Esophagus mucosa (tissue), 1 donor: Measurements from ENCODE around the gene PER2. TPM values are rescaled to one million over a fixed set of nuclear protein-coding genes. Genes with fewer than 3 reads are reported as not detected.

Experiments
- ATAC-seq: fragments of 200-7000 bp; cut with Tn5 transposase; one replicate; pipeline ENCODE4 v1.9.1; 2020
- total RNA-seq: library from RNA; stranded (reverse); gene quantifications from one replicate; pipeline ENCODE4 v1.2.4, GENCODE V29; 2023
- donor health status: DM: yes; HTN: yes; CAD: no.

Gene PER2
- total RNA-seq, 1 donor from 2014 or later: 18.7 TPM

DNA sequence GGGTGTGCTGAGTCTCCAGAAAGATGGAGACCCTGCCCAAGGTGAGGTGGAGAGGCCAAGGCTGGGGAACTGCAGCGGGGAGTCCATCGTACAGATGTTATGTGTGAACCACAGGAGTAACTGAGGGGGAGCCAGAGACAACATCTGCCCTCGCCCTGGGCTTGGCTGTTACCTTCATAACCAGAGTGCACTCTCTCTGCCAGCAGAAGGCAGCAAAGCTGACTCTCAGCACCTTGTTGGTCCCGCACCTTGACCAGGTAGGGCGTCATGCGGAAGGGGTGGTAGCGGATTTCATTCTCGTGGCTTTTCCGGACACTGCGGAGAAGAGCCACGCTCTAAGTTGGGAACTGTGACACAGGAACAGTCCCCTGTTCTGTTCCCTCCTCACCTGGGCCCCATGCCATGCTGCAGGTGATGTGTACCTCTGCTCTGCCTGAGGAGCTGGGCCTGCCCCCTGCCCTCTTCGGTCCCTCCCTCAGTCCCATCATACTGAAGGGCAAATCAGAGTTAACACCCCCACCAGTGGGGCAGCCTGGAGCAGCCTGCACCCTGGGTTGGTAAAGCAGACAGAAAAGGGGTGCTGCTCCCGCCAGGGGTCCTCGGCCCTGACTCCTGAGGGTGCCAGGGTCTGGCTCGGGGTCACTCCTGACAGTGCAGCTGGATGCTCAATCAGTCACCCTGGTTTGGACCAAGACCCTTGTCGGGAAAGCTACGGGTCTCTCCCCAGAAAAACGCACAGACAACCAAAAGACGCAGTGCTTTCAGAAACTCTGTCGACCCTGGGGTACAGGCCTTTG, 20.3 kb downstream of the PER2 start:
- no peak for ATAC-seq

DNA sequence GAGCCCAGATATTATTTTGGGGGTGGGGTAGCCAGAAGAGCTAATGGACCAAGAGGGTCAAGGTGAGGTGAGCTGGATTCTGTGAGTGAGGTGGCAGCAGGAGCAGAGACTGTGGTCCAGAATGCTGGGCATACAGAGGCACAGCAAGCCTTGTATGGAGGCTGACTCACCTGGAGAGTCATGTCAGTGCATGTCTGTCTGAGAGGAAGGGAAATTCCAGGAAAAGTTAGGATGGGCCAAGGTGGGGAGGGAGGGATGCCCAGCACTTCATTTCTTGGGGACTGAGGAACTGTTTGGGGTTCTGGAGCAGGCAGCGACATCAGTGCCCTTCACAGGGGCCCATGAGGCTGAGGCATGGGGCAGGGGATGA, 21.1 kb downstream of the PER2 start:
- ATAC-seq: peak; percentile 78

DNA sequence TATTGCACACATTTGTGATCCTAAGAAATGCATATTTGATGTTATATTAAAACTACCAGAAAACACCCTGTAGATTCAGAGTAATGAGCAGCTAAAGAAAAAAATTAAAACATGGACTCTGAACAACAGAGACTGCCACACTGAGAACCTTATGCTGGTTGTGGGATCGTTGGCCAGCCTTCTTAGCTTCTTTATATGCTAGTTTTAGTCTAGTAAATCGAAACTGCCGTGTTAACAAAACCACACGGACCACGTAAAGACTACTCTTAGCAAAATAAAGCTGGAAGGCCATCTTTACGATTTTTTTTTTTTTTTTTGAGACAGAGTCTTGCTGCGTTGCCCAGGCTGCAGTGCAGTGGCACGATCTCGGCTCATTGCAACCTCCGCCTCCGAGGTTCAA, 22.8 kb downstream of the PER2 start:
- ATAC-seq: no peak

- peak; percentile 2 for ATAC-seq
Measured at GRCh38 chr2:238264072-238264460, 24.3 kb downstream of the PER2 start.

DNA sequence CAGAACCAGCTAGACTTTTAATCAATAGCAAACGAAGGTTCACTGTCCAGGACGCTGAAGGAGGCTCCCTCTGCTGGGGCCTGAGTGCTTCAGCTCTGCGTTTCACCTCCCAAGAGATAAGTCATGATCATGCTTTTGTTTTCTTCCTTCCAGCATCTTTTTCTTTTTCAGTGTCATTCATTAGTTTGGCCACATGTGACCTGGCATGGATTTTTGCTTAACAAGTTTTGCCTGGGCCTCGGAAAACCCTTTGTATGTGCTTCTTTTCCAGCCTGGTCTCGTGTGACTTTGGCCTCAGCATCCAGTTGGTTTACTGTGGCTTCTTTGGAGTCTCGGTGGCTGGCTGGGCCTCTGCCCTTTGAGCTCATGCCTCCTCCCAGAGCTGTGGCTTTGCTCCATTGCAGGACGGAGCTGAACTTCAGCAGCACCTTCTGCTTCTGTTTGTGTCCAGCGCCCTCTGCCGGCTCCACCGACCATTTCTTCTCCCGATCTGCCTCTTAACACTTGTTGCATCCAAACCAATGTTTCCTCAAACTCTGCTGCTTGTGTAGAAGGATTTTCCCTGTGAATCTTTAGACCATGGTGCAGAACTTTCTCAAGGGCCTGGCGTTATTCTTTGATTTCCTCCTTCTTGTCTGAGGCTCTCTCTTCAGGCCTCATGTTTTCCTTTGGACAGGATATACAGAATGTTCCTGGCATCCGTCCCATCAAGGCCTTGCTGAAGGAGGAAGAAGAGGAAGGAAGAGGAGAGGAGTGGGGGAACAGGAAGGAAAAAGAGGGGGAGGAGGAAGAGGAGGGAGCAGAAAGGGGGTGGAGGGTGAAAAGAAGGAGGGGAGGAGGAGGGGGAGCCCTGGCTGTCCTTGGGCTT, 25.0 kb downstream of the PER2 start:
- peak; percentile 48 for ATAC-seq

DNA sequence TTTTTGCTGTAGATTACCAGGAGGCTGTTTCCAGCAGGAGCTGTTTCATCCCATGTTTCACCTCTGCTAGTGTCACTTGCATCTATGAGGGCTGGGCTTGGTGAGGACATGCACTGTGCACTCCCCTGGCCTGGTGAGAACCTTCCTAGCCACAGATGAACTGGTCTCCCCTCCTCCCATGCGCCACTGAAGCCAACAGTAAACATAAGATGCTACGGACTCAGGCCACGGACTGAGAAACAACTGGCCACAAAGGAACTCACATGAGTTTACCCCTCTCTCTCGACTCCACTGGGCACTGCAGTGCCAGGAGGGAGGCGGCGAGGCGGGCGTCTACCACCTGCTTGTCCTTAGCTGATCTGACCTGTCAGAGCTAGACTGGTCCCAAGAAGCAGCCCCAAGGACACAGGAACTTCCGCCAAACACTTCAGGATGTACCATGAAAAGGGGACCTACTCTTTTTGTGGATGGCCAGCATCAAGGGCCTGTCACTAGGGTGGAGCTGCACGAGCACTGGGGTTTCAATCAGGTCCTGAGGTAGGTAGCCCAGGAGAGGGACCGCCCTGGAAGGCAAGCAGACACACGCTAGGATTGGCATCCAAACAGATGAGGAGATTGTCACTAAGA, 25.8 kb downstream of the PER2 start:
- no peak for ATAC-seq

- no peak for ATAC-seq
Measured at GRCh38 chr2:238261718-238262375, 26.6 kb downstream of the PER2 start.

GRCh38 chr2:238260883-238261282, 27.5 kb downstream of the PER2 start:
- no peak for ATAC-seq

GRCh38 chr2:238259061-238260020, 29.1 kb downstream of the PER2 start:
- peak; percentile 44 for ATAC-seq

DNA sequence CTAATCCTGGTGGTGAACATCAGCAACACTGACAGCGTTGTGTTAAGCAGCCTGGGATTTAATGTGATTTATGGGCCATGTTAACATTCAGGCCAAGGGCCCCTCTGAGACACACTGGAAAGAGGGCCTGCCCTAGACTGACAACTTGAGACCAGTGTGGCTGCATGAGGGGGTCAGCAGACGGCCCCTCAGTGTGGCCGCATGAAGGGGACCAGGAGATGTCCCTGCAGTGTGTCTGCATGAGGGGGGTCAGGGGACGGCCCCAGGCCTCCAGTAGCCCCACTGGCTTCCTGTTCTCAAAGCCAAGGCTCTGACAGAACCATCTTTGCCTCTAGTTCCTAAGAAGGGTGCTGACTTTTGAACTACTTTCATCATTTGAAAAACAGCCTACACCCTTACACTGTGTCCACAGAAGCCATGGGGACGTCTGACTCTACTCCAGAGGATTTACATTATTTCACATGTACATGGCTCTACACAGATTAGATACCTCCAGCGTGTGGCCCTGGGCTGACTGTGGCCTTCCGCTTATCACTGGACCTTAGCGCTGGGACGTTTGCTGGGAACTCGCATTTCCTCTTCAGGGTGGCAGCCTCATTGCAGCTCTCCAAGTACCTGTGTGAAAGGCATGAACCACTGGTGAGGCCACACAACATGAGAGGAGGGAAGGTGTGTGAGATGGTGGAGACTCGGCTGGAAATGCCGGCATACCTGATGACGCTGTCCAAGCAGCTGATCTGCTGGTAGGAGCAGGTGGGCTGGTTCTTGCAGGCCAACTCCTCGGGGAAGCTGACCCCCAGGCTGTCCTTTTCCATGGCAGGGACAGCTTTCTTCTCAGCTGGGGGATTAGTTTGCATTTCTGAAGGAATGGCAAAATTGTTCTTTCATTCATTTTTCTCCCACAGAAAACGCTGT, 30.4 kb downstream of the PER2 start:
- no peak for ATAC-seq

GRCh38 chr2:238256594-238257104, 31.8 kb downstream of the PER2 start:
- peak; percentile 89 for ATAC-seq

DNA sequence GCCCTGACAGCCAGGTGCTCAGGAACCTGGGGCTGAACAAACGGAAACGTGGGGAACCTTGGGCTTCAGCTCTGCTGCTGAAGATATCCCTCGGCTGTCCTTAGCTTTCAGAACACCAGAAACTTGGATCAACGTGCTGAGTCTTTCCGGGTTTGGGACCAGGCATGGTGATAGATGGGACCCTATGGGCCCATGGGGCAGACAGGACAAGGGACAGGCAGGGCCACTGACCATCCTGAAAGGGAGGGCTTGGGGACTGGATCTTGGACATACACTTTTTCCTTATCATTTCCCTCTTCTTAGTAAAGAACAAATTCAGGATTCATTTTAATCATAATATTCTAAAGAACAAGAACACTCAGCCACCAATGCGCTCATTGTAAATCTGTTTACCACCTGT, 32.3 kb downstream of the PER2 start:
- no peak for ATAC-seq

DNA sequence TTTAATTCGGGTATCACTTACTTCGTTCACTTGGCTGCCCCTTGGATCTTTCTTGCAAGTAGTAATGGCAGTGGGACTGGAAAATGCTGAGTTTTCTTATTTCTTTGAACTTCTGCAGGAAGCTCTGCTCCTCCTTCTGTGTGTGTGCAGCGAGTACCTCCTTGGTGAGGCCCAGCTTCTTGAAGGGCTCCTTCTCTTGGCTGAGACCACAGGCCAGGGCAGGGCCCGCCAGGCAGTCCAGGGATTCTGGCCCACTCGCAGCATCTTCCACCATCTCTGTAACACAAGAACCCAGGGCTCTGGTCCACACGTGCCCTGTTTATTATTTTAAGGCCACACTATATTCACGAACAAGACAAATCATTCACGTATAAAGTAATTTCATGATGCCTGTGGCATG, 32.8 kb downstream of the PER2 start:
- ATAC-seq: no peak

GRCh38 chr2:238255151-238255551, 33.3 kb downstream of the PER2 start:
- ATAC-seq: no peak

DNA sequence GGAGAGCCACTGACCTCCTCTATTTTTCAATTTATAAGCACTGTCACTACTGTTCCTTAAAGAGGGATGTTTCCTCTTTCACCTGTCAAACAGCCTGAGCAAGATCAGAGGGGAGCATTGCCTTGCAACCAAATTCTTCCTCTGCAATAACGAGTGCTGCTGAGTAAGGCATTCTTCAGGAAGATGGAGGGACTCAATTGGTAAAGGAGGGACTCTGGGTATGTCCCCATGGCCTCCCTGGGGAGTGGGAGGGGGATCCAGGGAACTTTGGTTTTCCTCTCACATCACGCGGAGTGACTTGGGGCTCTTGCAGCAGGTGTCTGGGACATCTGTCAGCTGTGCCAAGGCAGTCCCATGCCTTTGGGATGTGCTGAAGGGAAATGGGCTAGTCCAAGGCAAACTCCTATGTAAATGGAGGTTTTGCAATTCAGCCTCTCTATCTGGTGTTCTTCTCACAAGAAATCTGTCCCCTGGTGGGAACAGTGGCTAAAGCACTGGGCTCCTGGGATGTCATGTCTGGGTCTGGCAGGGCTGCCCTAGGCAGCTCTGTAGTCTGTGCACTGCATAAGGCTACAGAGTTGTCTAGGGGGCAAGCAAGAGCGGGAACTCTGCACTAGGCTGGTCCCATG, 34.2 kb downstream of the PER2 start:
- no peak for ATAC-seq

GRCh38 chr2:238252766-238253630, 35.4 kb downstream of the PER2 start:
- ATAC-seq: no peak

- ATAC-seq: no peak
Measured at GRCh38 chr2:238251986-238252385, 36.4 kb downstream of the PER2 start.

DNA sequence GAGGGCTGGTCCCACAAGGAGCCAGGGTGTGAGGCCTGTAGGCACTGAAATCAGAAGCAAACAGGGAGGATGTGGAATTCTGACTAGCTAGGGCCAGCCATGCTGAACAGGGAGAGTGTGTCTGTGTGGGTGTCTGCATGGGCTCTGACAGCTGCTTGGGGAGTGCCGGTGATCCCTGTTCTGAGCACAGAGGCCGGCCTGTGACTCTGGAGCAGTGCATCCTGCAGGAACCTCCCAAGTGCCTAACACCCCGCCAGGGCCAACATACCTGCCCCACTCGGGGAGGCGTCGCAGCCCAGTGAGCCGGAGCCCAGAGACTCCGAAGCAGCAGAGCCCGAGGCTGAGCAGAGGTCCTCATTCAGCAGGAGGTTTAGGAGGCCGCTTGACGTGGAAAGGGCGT, 37.1 kb downstream of the PER2 start:
- ATAC-seq: no peak

DNA sequence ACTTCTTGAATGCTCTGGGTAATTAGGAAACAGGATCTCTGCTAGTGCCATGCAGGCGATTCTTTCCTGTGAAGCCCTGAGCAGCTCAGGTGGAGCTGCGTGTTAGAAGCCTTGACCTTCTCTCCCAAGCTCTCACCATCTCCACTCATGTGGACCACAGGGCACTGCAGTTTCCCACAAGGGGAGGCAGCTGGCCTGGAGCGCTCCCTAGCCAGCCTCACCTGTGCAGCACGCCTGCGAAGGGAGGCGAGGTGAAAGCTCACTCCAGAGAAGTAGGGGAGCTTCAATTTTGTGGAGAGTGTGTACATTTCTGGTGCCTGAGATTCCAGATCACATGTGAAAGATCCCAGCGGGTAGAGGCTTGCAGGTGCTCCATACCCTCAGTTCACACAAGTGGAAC, 37.5 kb downstream of the PER2 start:
- no peak for ATAC-seq
